ENCODE measurements around the gene G0S2. TPM values are rescaled to one million over a fixed set of nuclear protein-coding genes. Genes with fewer than 3 reads are reported as not detected.

The G0S2 gene
- total RNA-seq, 1 donor from 2014 or later: 5.9 TPM

DNA sequence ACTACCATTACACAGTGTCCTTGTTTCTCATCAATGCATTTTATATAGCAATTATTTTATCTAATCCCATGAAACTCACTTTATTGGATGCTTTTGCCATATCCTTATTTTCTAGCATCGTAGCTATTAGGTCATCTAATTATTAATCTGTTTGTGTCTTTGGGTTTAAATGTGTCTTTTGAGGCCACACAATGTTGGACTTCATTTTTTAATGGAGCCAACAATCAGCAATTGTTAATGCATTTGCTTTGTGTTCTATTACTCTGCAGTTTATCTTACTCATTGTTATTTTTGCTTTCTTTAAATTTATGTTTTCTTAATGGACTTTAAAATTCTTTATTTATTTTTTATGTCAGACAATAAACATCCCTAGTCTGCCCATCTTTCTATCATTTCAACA lies 27.6 kb downstream of the G0S2 start:
- no peaks in the 10 kb centered on the region for H3K36me3 ChIP-seq (ENCODE audit: insufficient read depth, low read length)
- H3K4me3 ChIP-seq (ENCODE audit: insufficient read depth, low read depth, low read length): no peak overlapping the region
- H3K27ac Mint-ChIP-seq (ENCODE audit: unreplicated experiment): no peak overlapping the region
- H3K9me3 Mint-ChIP-seq (ENCODE audit: unreplicated experiment): no peaks in the 10 kb centered on the region
- no peak for FAIRE-seq
- H3K9ac ChIP-seq (ENCODE audit: low read length): no peak overlapping the region
- no peak for TF ChIP-seq EZH2 (IDR thresholded peaks at IDR 0.05; ENCODE audit: insufficient read depth, low read length)
- TF ChIP-seq, protein P1, sequence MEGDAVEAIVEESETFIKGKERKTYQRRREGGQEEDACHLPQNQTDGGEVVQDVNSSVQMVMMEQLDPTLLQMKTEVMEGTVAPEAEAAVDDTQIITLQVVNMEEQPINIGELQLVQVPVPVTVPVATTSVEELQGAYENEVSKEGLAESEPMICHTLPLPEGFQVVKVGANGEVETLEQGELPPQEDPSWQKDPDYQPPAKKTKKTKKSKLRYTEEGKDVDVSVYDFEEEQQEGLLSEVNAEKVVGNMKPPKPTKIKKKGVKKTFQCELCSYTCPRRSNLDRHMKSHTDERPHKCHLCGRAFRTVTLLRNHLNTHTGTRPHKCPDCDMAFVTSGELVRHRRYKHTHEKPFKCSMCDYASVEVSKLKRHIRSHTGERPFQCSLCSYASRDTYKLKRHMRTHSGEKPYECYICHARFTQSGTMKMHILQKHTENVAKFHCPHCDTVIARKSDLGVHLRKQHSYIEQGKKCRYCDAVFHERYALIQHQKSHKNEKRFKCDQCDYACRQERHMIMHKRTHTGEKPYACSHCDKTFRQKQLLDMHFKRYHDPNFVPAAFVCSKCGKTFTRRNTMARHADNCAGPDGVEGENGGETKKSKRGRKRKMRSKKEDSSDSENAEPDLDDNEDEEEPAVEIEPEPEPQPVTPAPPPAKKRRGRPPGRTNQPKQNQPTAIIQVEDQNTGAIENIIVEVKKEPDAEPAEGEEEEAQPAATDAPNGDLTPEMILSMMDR (IDR thresholded peaks at IDR 0.05; ENCODE audit: insufficient read depth, low read depth, low read length): no peak
- H4K20me1 ChIP-seq (ENCODE audit: insufficient read depth, low read length): no peaks in the 10 kb centered on the region
- peaks cover 49% of the 10 kb centered on the region for H3K27me3 Mint-ChIP-seq (ENCODE audit: low read depth, unreplicated experiment)
- H3K4me3 Mint-ChIP-seq (ENCODE audit: unreplicated experiment): no peak overlapping the region
- DNase-seq (ENCODE audit: low read depth): no peak
- no peaks in the 10 kb centered on the region for H3K9me3 ChIP-seq (ENCODE audit: insufficient read depth, low read depth, low read length)
- H3K36me3 Mint-ChIP-seq (ENCODE audit: low read depth, unreplicated experiment): no peaks in the 10 kb centered on the region
- H3K27ac ChIP-seq (ENCODE audit: low read depth, low read length): no peak overlapping the region
- no peak overlapping the region for H3K4me2 ChIP-seq (ENCODE audit: low read length)
- H3K4me1 Mint-ChIP-seq (ENCODE audit: low read depth, unreplicated experiment): no peaks in the 10 kb centered on the region
- H2AFZ ChIP-seq (ENCODE audit: low read depth, low read length): no peak overlapping the region
- peaks cover 13% of the 10 kb centered on the region for H3K27me3 ChIP-seq (ENCODE audit: insufficient read depth, low read length)
- no peaks in the 10 kb centered on the region for H3K4me1 ChIP-seq (ENCODE audit: insufficient read depth, low read length)
- H3K79me2 ChIP-seq (ENCODE audit: insufficient read depth, low read length): no peaks in the 10 kb centered on the region

DNA sequence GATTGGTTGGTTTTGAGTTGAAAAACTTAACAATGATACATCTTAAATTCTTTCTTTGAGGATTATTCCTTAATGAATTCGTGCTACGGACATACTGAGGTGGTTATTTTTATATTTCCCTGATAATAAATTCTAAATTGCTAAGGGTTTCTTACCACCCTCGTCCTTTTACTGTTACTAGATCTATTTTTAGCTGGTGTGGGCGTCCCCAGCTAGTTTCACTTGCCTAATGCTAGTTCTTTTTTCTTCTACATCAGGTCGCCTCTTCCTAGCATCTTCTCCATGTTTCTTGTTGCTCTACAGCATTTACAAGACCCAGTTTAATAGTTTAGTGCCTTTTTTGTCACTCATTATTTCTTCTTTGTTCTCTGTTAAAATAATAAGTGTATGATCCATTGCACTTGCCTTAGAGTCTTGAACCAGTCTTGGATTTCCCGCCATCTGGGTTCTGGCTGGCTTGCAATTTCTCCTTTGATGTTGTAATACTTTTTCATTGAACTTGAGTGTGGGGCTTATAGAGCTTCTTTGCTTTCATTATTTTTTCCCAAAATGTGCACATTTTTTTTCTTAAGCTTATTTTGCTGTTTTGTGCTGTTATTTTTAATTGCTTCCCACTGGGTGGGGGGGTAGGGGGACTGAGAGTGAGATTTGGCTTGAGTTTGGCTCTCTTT lies 28.8 kb downstream of the G0S2 start:
- no peak overlapping the region for H3K4me2 ChIP-seq (ENCODE audit: low read length)
- Mint-ChIP-seq H3K27ac (ENCODE audit: unreplicated experiment) (no peak overlapping the region), H3K9me3 (ENCODE audit: unreplicated experiment) (no peaks in the 10 kb centered on the region), H3K27me3 (ENCODE audit: low read depth, unreplicated experiment) (peaks cover 46% of the 10 kb centered on the region), H3K4me3 (ENCODE audit: unreplicated experiment) (no peak overlapping the region), H3K36me3 (ENCODE audit: low read depth, unreplicated experiment) (no peaks in the 10 kb centered on the region), H3K4me1 (ENCODE audit: low read depth, unreplicated experiment) (no peaks in the 10 kb centered on the region)
- H3K27ac ChIP-seq (ENCODE audit: low read depth, low read length): no peak overlapping the region
- no peak overlapping the region for H3K9ac ChIP-seq (ENCODE audit: low read length)
- FAIRE-seq (no peak), DNase-seq (ENCODE audit: low read depth) (no peak)
- H3K4me3 ChIP-seq (ENCODE audit: insufficient read depth, low read depth, low read length): no peak overlapping the region
- H3K4me1 ChIP-seq (ENCODE audit: insufficient read depth, low read length): no peaks in the 10 kb centered on the region
- no peak overlapping the region for H2AFZ ChIP-seq (ENCODE audit: low read depth, low read length)
- H3K27me3 ChIP-seq (ENCODE audit: insufficient read depth, low read length): peaks cover 15% of the 10 kb centered on the region
- no peaks in the 10 kb centered on the region for H4K20me1 ChIP-seq (ENCODE audit: insufficient read depth, low read length)
- no peak for TF ChIP-seq EZH2 (IDR thresholded peaks at IDR 0.05; ENCODE audit: insufficient read depth, low read length)
- no peaks in the 10 kb centered on the region for H3K9me3 ChIP-seq (ENCODE audit: insufficient read depth, low read depth, low read length)
- H3K79me2 ChIP-seq (ENCODE audit: insufficient read depth, low read length): no peaks in the 10 kb centered on the region
- H3K36me3 ChIP-seq (ENCODE audit: insufficient read depth, low read length): no peaks in the 10 kb centered on the region

- H3K9me3 ChIP-seq (ENCODE audit: insufficient read depth, low read depth, low read length): no peaks in the 10 kb centered on the region
- no peak for FAIRE-seq
- H3K9me3 Mint-ChIP-seq (ENCODE audit: unreplicated experiment): no peaks in the 10 kb centered on the region
- no peak within 1 kb of the TSS for H3K4me2 ChIP-seq (ENCODE audit: low read length)
- no peak within 1 kb of the TSS for H3K9ac ChIP-seq (ENCODE audit: low read length)
- H3K27ac ChIP-seq (ENCODE audit: low read depth, low read length): no peak within 1 kb of the TSS
- H3K27me3 ChIP-seq (ENCODE audit: insufficient read depth, low read length): peaks cover 15% of the 10 kb centered on the region
- TF ChIP-seq, protein P1 (IDR thresholded peaks at IDR 0.05; ENCODE audit: insufficient read depth, low read depth, low read length): no peak
- TF ChIP-seq EZH2 (IDR thresholded peaks at IDR 0.05; ENCODE audit: insufficient read depth, low read length): no peak
- H3K4me3 Mint-ChIP-seq (ENCODE audit: unreplicated experiment): no peak within 1 kb of the TSS
- no peaks in the 10 kb centered on the region for H3K4me1 Mint-ChIP-seq (ENCODE audit: low read depth, unreplicated experiment)
- no peak within 1 kb of the TSS for H2AFZ ChIP-seq (ENCODE audit: low read depth, low read length)
- no peaks in the 10 kb centered on the region for H3K36me3 Mint-ChIP-seq (ENCODE audit: low read depth, unreplicated experiment)
- H3K27me3 Mint-ChIP-seq (ENCODE audit: low read depth, unreplicated experiment): peaks cover 42% of the 10 kb centered on the region
- no peaks in the 10 kb centered on the region for H3K79me2 ChIP-seq (ENCODE audit: insufficient read depth, low read length)
- no peaks in the 10 kb centered on the region for H3K36me3 ChIP-seq (ENCODE audit: insufficient read depth, low read length)
- H4K20me1 ChIP-seq (ENCODE audit: insufficient read depth, low read length): no peaks in the 10 kb centered on the region
- H3K27ac Mint-ChIP-seq (ENCODE audit: unreplicated experiment): no peak within 1 kb of the TSS
- peak; percentile 6 for DNase-seq (ENCODE audit: low read depth)
- H3K4me1 ChIP-seq (ENCODE audit: insufficient read depth, low read length): no peaks in the 10 kb centered on the region
- no peak within 1 kb of the TSS for H3K4me3 ChIP-seq (ENCODE audit: insufficient read depth, low read depth, low read length)
Measured at GRCh38 chr1:209704584-209704983, 29.4 kb downstream of the G0S2 start, which contains the start of gene HSD11B1. Gene HSD11B1, plus strand, starts transcription at chr1:209704846. Its CDS starts 97 bp downstream, at chr1:209704943.
